GM12891 (cell line): ENCODE measurements around the gene TM4SF4.

Source experiments
- DNase-seq: peaks from one replicate; pipeline ENCODE4 v3.0.0; 2011; ENCODE audit warnings: low spot score; ENCODE audit not compliant: insufficient read length
- FAIRE-seq: peaks from 2 replicates; lab custom pipeline; 2011; peaks lifted over from hg19 to GRCh38; lab: Jason Lieb, UNC
- PAX5 ChIP-seq: IDR thresholded peaks from 2 replicates; pipeline ENCODE4 v1.6.1; 2011; ENCODE audit warnings: low read length, moderate library complexity, mild to moderate bottlenecking; ENCODE audit not compliant: insufficient read depth, severe bottlenecking
- POLR2A ChIP-seq: IDR thresholded peaks from 2 replicates; pipeline ENCODE4 v1.6.1; 2011; ENCODE audit warnings: low read depth, low read length, control low read depth
- POLR2AphosphoS5 ChIP-seq: IDR thresholded peaks from 2 replicates; pipeline ENCODE4 v1.6.1; 2011; ENCODE audit warnings: low read depth, low read length, control low read depth
- POU2F2 ChIP-seq: IDR thresholded peaks from 2 replicates; pipeline ENCODE4 v1.6.1; 2011; ENCODE audit warnings: low read depth, mild to moderate bottlenecking, control low read depth, low read length, moderate library complexity
- SPI1 ChIP-seq: IDR thresholded peaks from 2 replicates; pipeline ENCODE4 v1.6.1; 2011; ENCODE audit warnings: low read depth, low read length, control low read depth
- TAF1 ChIP-seq: IDR thresholded peaks from 2 replicates; pipeline ENCODE4 v1.6.1; 2011; ENCODE audit warnings: low read depth, low read length, control low read depth

The TM4SF4 gene

GRCh38 chr3:149536429-149536828 is 61.9 kb downstream of the TM4SF4 start:
- FAIRE-seq = no peak
- no peak for TF ChIP-seq PAX5
- TF ChIP-seq SPI1 = no peak
- no peak for TF ChIP-seq POLR2A
- TF ChIP-seq POLR2AphosphoS5 = no peak
- no peak for TF ChIP-seq POU2F2
- DNase-seq = no peak

- no peak for TF ChIP-seq SPI1
- TF ChIP-seq POLR2A = no peak
- TF ChIP-seq PAX5 = no peak
- TF ChIP-seq POU2F2 = no peak
- TF ChIP-seq POLR2AphosphoS5 = no peak
- no peak for TF ChIP-seq TAF1
- DNase-seq = no peak
- FAIRE-seq = no peak
Measured at GRCh38 chr3:149538371-149538770, 63.9 kb downstream of the TM4SF4 start.

DNA sequence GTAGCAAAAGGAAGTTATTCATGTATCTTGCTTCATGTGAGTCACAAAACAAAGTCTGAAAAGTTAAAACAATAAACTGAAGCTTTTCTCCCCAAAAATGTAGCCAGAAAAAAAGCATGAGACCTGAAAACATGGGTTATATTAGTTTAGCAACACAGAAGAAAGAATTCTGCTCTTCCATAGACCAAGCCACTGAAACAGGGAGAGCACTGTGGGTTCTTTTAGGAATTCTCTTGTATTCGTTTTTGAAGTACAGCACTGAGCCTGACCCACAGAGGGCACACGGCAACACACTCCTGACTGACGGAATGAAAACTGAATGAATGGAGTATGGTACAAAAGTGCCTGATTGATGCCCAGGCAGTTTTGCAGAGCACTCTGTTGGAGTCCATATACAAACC is 66.6 kb downstream of the TM4SF4 start:
- no peak for TF ChIP-seq POLR2A
- no peak for TF ChIP-seq SPI1
- TF ChIP-seq PAX5 = no peak
- TF ChIP-seq POLR2AphosphoS5 = no peak
- no peak for TF ChIP-seq TAF1
- no peak for TF ChIP-seq POU2F2
- FAIRE-seq (no peak), DNase-seq (no peak)

- no peak for FAIRE-seq
- TF ChIP-seq POLR2A (no peak), POU2F2 (no peak), POLR2AphosphoS5 (no peak), TAF1 (no peak)
- no peak for DNase-seq
Measured at GRCh38 chr3:149542375-149543312, 68.1 kb downstream of the TM4SF4 start.

GRCh38 chr3:149545049-149545448 is 70.6 kb downstream of the TM4SF4 start:
- FAIRE-seq = no peak
- no peak for DNase-seq
- TF ChIP-seq SPI1 (no peak), TAF1 (no peak), PAX5 (no peak)

GRCh38 chr3:149547413-149547812 is 72.9 kb downstream of the TM4SF4 start:
- TF ChIP-seq SPI1 = no peak
- TF ChIP-seq POU2F2 = no peak
- TF ChIP-seq POLR2AphosphoS5 = no peak
- no peak for TF ChIP-seq TAF1
- TF ChIP-seq PAX5 = no peak
- no peak for TF ChIP-seq POLR2A
- FAIRE-seq (no peak), DNase-seq (no peak)

GRCh38 chr3:149547954-149548668 is 73.6 kb downstream of the TM4SF4 start:
- no peak for FAIRE-seq
- TF ChIP-seq POLR2AphosphoS5 = no peak
- no peak for DNase-seq

GRCh38 chr3:149548669-149549065 is 74.2 kb downstream of the TM4SF4 start:
- DNase-seq = no peak
- TF ChIP-seq PAX5 (no peak), TAF1 (no peak), POLR2A (no peak), POU2F2 (no peak), POLR2AphosphoS5 (no peak)
- no peak for FAIRE-seq

GRCh38 chr3:149551500-149551899 is 77.0 kb downstream of the TM4SF4 start:
- FAIRE-seq (no peak), DNase-seq (no peak)
- TF ChIP-seq PAX5 (no peak), SPI1 (no peak), TAF1 (no peak), POLR2A (no peak), POLR2AphosphoS5 (no peak), POU2F2 (no peak)

DNA sequence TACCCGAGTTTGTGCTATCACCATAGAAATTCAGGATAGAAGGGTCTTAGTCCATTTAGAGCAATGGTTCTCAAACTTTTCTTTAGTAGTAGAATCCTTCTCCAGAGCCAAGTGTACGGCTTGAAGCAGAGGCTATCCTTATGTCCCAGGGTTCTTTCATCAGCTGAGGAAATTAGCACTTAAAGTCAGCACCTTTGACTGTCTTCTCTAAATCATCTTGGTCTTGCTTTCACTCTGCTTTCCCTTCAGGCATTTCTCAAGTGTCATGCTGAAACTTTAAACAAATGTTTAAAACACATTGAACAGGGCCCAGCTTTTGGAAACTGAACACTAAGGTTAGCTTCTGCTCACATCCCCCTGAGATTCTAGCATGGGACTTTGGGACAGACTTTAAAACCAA is 78.2 kb downstream of the TM4SF4 start:
- TF ChIP-seq TAF1 = no peak
- TF ChIP-seq PAX5 = no peak
- no peak for TF ChIP-seq POLR2AphosphoS5
- no peak for TF ChIP-seq POU2F2
- TF ChIP-seq POLR2A = no peak
- TF ChIP-seq SPI1 = no peak
- FAIRE-seq (no peak), DNase-seq (no peak)
